ENCODE results near the gene UACA. TPM values are rescaled to one million over a fixed set of nuclear protein-coding genes. Genes with fewer than 3 reads are reported as not detected.

The UACA gene
- polyA plus RNA-seq, 1 donor (not counting 4 experiments of a cell fraction or from before 2014, with no cell fraction given) = 26.6 TPM

GRCh38 chr15:70768257-70768883 is 5.0 kb upstream of the UACA start:
- Histone ChIP-seq H3K4me1 (ENCODE audit: control insufficient read depth, extremely low read depth, insufficient read depth, low read length) (peaks cover 24% of the 10 kb centered on the region), H2AFZ (ENCODE audit: control insufficient read depth, low read length) (no peak overlapping the region), H3K9ac (ENCODE audit: control insufficient read depth, extremely low read depth, insufficient read depth, low read length) (no peak overlapping the region), H3K36me3 (ENCODE audit: control insufficient read depth in 2 of 2, extremely low read depth in 1 of 2, insufficient read depth in 2 of 2, low read length in 2 of 2) (no peaks in the 10 kb centered on the region), H4K20me1 (ENCODE audit: control insufficient read depth, extremely low read depth, insufficient read depth, low read length) (no peaks in the 10 kb centered on the region), H3K27me3 (ENCODE audit: control insufficient read depth, extremely low read depth, insufficient read depth, low read length) (no peaks in the 10 kb centered on the region), H3K4me2 (ENCODE audit: control insufficient read depth, extremely low read depth, insufficient read depth, low read depth, low read length) (no peak overlapping the region), H3K27ac (ENCODE audit: control insufficient read depth, insufficient read depth, low read length) (no peak overlapping the region), H3K9me1 (ENCODE audit: control insufficient read depth, extremely low read depth, insufficient read depth, low read length) (no peaks in the 10 kb centered on the region), H3K79me2 (ENCODE audit: control insufficient read depth, insufficient read depth, low read length) (no peaks in the 10 kb centered on the region), H3K4me3 (ENCODE audit: control insufficient read depth in 2 of 3, extremely low read depth in 1 of 3, insufficient read depth in 2 of 3, low read depth in 1 of 3, low read length in 3 of 3) (no peak overlapping the region), H3K9me3 (ENCODE audit: control insufficient read depth, low read depth, low read length) (no peaks in the 10 kb centered on the region)
- no peak for FAIRE-seq
- no peak for DNase-seq (ENCODE audit: low read depth, low spot score)
- TF ChIP-seq, protein P1, sequence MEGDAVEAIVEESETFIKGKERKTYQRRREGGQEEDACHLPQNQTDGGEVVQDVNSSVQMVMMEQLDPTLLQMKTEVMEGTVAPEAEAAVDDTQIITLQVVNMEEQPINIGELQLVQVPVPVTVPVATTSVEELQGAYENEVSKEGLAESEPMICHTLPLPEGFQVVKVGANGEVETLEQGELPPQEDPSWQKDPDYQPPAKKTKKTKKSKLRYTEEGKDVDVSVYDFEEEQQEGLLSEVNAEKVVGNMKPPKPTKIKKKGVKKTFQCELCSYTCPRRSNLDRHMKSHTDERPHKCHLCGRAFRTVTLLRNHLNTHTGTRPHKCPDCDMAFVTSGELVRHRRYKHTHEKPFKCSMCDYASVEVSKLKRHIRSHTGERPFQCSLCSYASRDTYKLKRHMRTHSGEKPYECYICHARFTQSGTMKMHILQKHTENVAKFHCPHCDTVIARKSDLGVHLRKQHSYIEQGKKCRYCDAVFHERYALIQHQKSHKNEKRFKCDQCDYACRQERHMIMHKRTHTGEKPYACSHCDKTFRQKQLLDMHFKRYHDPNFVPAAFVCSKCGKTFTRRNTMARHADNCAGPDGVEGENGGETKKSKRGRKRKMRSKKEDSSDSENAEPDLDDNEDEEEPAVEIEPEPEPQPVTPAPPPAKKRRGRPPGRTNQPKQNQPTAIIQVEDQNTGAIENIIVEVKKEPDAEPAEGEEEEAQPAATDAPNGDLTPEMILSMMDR (optimal IDR thresholded peaks at IDR 0.05 in 1 of 3, IDR thresholded peaks at IDR 0.05 in 1 of 3, conservative IDR thresholded peaks at IDR 0.05 in 1 of 3; ENCODE audit: extremely low read depth in 1 of 3, insufficient read depth in 2 of 3, low read length in 3 of 3) = no peak
- TF ChIP-seq EZH2 (IDR thresholded peaks at IDR 0.05; ENCODE audit: low read length) = no peak
- dilution Hi-C loops (cut with MboI; ENCODE audit: extremely low pct_ligation_motif_present, low sequenced_read_pairs) = no loop called here

- Histone ChIP-seq H3K36me3 (ENCODE audit: control insufficient read depth in 2 of 2, extremely low read depth in 1 of 2, insufficient read depth in 2 of 2, low read length in 2 of 2) (no peaks in the 10 kb centered on the region), H3K4me2 (ENCODE audit: control insufficient read depth, extremely low read depth, insufficient read depth, low read depth, low read length) (no peak overlapping the region), H3K9me1 (ENCODE audit: control insufficient read depth, extremely low read depth, insufficient read depth, low read length) (no peaks in the 10 kb centered on the region), H3K4me1 (ENCODE audit: control insufficient read depth, extremely low read depth, insufficient read depth, low read length) (peaks cover 24% of the 10 kb centered on the region), H3K9me3 (ENCODE audit: control insufficient read depth, low read depth, low read length) (no peaks in the 10 kb centered on the region), H3K79me2 (ENCODE audit: control insufficient read depth, insufficient read depth, low read length) (peaks cover 1% of the 10 kb centered on the region), H3K4me3 (ENCODE audit: control insufficient read depth in 2 of 3, extremely low read depth in 1 of 3, insufficient read depth in 2 of 3, low read depth in 1 of 3, low read length in 3 of 3) (no peak overlapping the region), H2AFZ (ENCODE audit: control insufficient read depth, low read length) (no peak overlapping the region), H3K27me3 (ENCODE audit: control insufficient read depth, extremely low read depth, insufficient read depth, low read length) (no peaks in the 10 kb centered on the region), H4K20me1 (ENCODE audit: control insufficient read depth, extremely low read depth, insufficient read depth, low read length) (no peaks in the 10 kb centered on the region), H3K9ac (ENCODE audit: control insufficient read depth, extremely low read depth, insufficient read depth, low read length) (no peak overlapping the region), H3K27ac (ENCODE audit: control insufficient read depth, insufficient read depth, low read length) (no peak overlapping the region)
- TF ChIP-seq EZH2 (IDR thresholded peaks at IDR 0.05; ENCODE audit: low read length) = no peak
- FAIRE-seq (no peak), DNase-seq (ENCODE audit: low read depth, low spot score) (no peak)
- dilution Hi-C loops (cut with MboI; ENCODE audit: extremely low pct_ligation_motif_present, low sequenced_read_pairs) = no loop called here
Measured at GRCh38 chr15:70767667-70768066, 4.3 kb upstream of the UACA start.

DNA sequence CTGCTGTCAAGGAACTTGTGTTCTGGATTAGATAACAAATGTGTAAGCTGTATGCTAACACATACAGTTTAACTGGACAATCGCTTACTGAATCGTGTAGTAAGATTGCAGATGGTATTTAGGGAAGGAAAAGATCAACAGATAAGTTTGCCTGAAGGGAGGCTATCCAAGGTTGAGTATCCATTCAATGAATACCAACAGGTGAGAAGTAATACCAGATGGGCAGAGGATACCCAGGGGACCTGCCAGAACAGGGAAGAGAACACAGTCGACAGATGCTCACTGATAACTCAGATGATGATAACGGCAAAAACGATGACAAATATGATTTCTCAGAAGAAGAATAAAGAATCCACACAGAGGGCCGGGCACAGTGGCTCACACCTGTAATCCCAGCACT is 3.2 kb upstream of the UACA start:
- Histone ChIP-seq H3K9ac (ENCODE audit: control insufficient read depth, extremely low read depth, insufficient read depth, low read length) (no peak overlapping the region), H3K4me3 (ENCODE audit: control insufficient read depth in 2 of 3, extremely low read depth in 1 of 3, insufficient read depth in 2 of 3, low read depth in 1 of 3, low read length in 3 of 3) (no peak overlapping the region), H3K79me2 (ENCODE audit: control insufficient read depth, insufficient read depth, low read length) (peaks cover 11% of the 10 kb centered on the region), H4K20me1 (ENCODE audit: control insufficient read depth, extremely low read depth, insufficient read depth, low read length) (no peaks in the 10 kb centered on the region), H3K9me3 (ENCODE audit: control insufficient read depth, low read depth, low read length) (no peaks in the 10 kb centered on the region), H3K27me3 (ENCODE audit: control insufficient read depth, extremely low read depth, insufficient read depth, low read length) (no peaks in the 10 kb centered on the region), H3K4me2 (ENCODE audit: control insufficient read depth, extremely low read depth, insufficient read depth, low read depth, low read length) (no peak overlapping the region), H2AFZ (ENCODE audit: control insufficient read depth, low read length) (no peak overlapping the region), H3K36me3 (ENCODE audit: control insufficient read depth in 2 of 2, extremely low read depth in 1 of 2, insufficient read depth in 2 of 2, low read length in 2 of 2) (no peaks in the 10 kb centered on the region), H3K4me1 (ENCODE audit: control insufficient read depth, extremely low read depth, insufficient read depth, low read length) (peaks cover 22% of the 10 kb centered on the region), H3K27ac (ENCODE audit: control insufficient read depth, insufficient read depth, low read length) (no peak overlapping the region), H3K9me1 (ENCODE audit: control insufficient read depth, extremely low read depth, insufficient read depth, low read length) (no peaks in the 10 kb centered on the region)
- FAIRE-seq (no peak), DNase-seq (ENCODE audit: low read depth, low spot score) (no peak)
- dilution Hi-C loops (cut with MboI; ENCODE audit: extremely low pct_ligation_motif_present, low sequenced_read_pairs) = no loop called here
- no peak for TF ChIP-seq EZH2 (IDR thresholded peaks at IDR 0.05; ENCODE audit: low read length)
- TF ChIP-seq, protein P1 (optimal IDR thresholded peaks at IDR 0.05 in 1 of 3, IDR thresholded peaks at IDR 0.05 in 1 of 3, conservative IDR thresholded peaks at IDR 0.05 in 1 of 3; ENCODE audit: extremely low read depth in 1 of 3, insufficient read depth in 2 of 3, low read length in 3 of 3) = no peak
